ENCODE measurements around the gene NCOA6. TPM values are rescaled to one million over a fixed set of nuclear protein-coding genes. Genes with fewer than 3 reads are reported as not detected.

NCOA6 gene
- polyA plus RNA-seq, 1 donor from 2014 or later = 13.0 TPM

GRCh38 chr20:34864216-34864615 lies 38.8 kb upstream of the NCOA6 start:
- no peak overlapping the region for H3K27ac ChIP-seq (ENCODE audit: low read length)
- no peak overlapping the region for H3K9ac ChIP-seq (ENCODE audit: low read length)
- H3F3A ChIP-seq (ENCODE audit: insufficient read depth, low read length, poor library complexity, severe bottlenecking) = no peaks in the 10 kb centered on the region
- no peaks in the 10 kb centered on the region for H3K27me3 ChIP-seq (ENCODE audit: insufficient read depth, low read depth, low read length)
- H3K79me2 ChIP-seq (replicated peaks; ENCODE audit: insufficient read depth, low read length) = no peaks in the 10 kb centered on the region
- no peak overlapping the region for H3K4me3 ChIP-seq (ENCODE audit: low read length)
- H3K36me3 ChIP-seq (ENCODE audit: insufficient read depth, low read length) = peaks cover 4% of the 10 kb centered on the region
- no peaks in the 10 kb centered on the region for H3K9me2 ChIP-seq (ENCODE audit: insufficient read depth, low read length)
- H3K4me2 ChIP-seq (ENCODE audit: low read length) = no peak overlapping the region
- H3K9me3 ChIP-seq (ENCODE audit: low read length) = no peaks in the 10 kb centered on the region
- no peak overlapping the region for H2AFZ ChIP-seq (ENCODE audit: low read depth, low read length)
- TF ChIP-seq EZH2 (IDR thresholded peaks at IDR 0.05; ENCODE audit: borderline replicate concordance, insufficient read depth, low read length, poor library complexity, severe bottlenecking) = no peak
- no peak for TF ChIP-seq EP300 (conservative IDR thresholded peaks at IDR 0.05; ENCODE audit: poor library complexity, severe bottlenecking)
- TF ChIP-seq CTCF (IDR thresholded peaks at IDR 0.05; ENCODE audit: poor library complexity, severe bottlenecking) = no peak
- no peak for TF ChIP-seq POLR2AphosphoS5 (IDR thresholded peaks at IDR 0.05)
- TF ChIP-seq SMC3 (conservative IDR thresholded peaks at IDR 0.05; ENCODE audit: poor library complexity) = no peak
- no peak for TF ChIP-seq TAF1 (IDR thresholded peaks at IDR 0.05; ENCODE audit: low read depth)
- TF ChIP-seq RAD21 (conservative IDR thresholded peaks at IDR 0.05) = no peak
- no peak for TF ChIP-seq REST (IDR thresholded peaks at IDR 0.05; ENCODE audit: borderline replicate concordance)
- TF ChIP-seq MXI1 (conservative IDR thresholded peaks at IDR 0.05; ENCODE audit: poor library complexity, severe bottlenecking) = no peak
- no peaks in the 10 kb centered on the region for H4K20me1 ChIP-seq (ENCODE audit: insufficient read depth)

- no peaks in the 10 kb centered on the region for H3K79me2 ChIP-seq (replicated peaks; ENCODE audit: insufficient read depth, low read length)
- no peak overlapping the region for H3K4me3 ChIP-seq (ENCODE audit: low read length)
- H3K4me2 ChIP-seq (ENCODE audit: low read length) = no peak overlapping the region
- peaks cover 6% of the 10 kb centered on the region for H3K36me3 ChIP-seq (ENCODE audit: insufficient read depth, low read length)
- TF ChIP-seq MXI1 (conservative IDR thresholded peaks at IDR 0.05; ENCODE audit: poor library complexity, severe bottlenecking) = no peak
- no peak for TF ChIP-seq SMC3 (conservative IDR thresholded peaks at IDR 0.05; ENCODE audit: poor library complexity)
- TF ChIP-seq CTCF (IDR thresholded peaks at IDR 0.05; ENCODE audit: poor library complexity, severe bottlenecking) = no peak
- TF ChIP-seq REST (IDR thresholded peaks at IDR 0.05; ENCODE audit: borderline replicate concordance) = no peak
- no peak for TF ChIP-seq EP300 (conservative IDR thresholded peaks at IDR 0.05; ENCODE audit: poor library complexity, severe bottlenecking)
- no peaks in the 10 kb centered on the region for H4K20me1 ChIP-seq (ENCODE audit: insufficient read depth)
- H2AFZ ChIP-seq (ENCODE audit: low read depth, low read length) = no peak overlapping the region
- H3K9ac ChIP-seq (ENCODE audit: low read length) = no peak overlapping the region
- no peak overlapping the region for H3K27ac ChIP-seq (ENCODE audit: low read length)
- no peaks in the 10 kb centered on the region for H3K9me3 ChIP-seq (ENCODE audit: low read length)
- no peaks in the 10 kb centered on the region for H3K27me3 ChIP-seq (ENCODE audit: insufficient read depth, low read depth, low read length)
- H3F3A ChIP-seq (ENCODE audit: insufficient read depth, low read length, poor library complexity, severe bottlenecking) = no peaks in the 10 kb centered on the region
- H3K9me2 ChIP-seq (ENCODE audit: insufficient read depth, low read length) = no peaks in the 10 kb centered on the region
These were observed 38.0 kb upstream of the NCOA6 start for GRCh38 chr20:34863421-34863965.
